ENCODE measurements around the gene RXFP2.

The RXFP2 gene

GRCh38 chr13:31742097-31742734 lies 2.9 kb downstream of the RXFP2 start:
- no peak overlapping the region for H3K9ac ChIP-seq (ENCODE audit: low read length)

GRCh38 chr13:31747291-31747690 lies 8.0 kb downstream of the RXFP2 start:
- Histone ChIP-seq H3K27me3 (ENCODE audit: control insufficient read depth, insufficient read depth, low read length) (no peaks in the 10 kb centered on the region), H3K36me3 (ENCODE audit: control insufficient read depth, insufficient read depth, low read length) (no peaks in the 10 kb centered on the region), H3K9ac (ENCODE audit: low read length) (no peak overlapping the region), H3K4me1 (ENCODE audit: control insufficient read depth, insufficient read depth, low read length) (no peaks in the 10 kb centered on the region), H3K4me3 (ENCODE audit: low read length) (no peak overlapping the region), H3K27ac (ENCODE audit: low read depth, low read length) (no peak overlapping the region)

More at GRCh38 chr13:31742097-31742734, 2.9 kb downstream of the RXFP2 start:
- Histone ChIP-seq H3K27me3 (ENCODE audit: control insufficient read depth, insufficient read depth, low read length) (no peaks in the 10 kb centered on the region), H3K36me3 (ENCODE audit: control insufficient read depth, insufficient read depth, low read length) (no peaks in the 10 kb centered on the region), H3K27ac (ENCODE audit: low read depth, low read length) (no peak overlapping the region), H3K4me3 (ENCODE audit: low read length) (no peak overlapping the region), H3K4me1 (ENCODE audit: control insufficient read depth, insufficient read depth, low read length) (no peaks in the 10 kb centered on the region)

GRCh38 chr13:31747966-31748365 lies 8.6 kb downstream of the RXFP2 start:
- no peaks in the 10 kb centered on the region for H3K4me1 ChIP-seq (ENCODE audit: control insufficient read depth, insufficient read depth, low read length)
- no peak overlapping the region for H3K27ac ChIP-seq (ENCODE audit: low read depth, low read length)
- no peak overlapping the region for H3K4me3 ChIP-seq (ENCODE audit: low read length)
- no peaks in the 10 kb centered on the region for H3K27me3 ChIP-seq (ENCODE audit: control insufficient read depth, insufficient read depth, low read length)
- H3K9ac ChIP-seq (ENCODE audit: low read length) = no peak overlapping the region
- H3K36me3 ChIP-seq (ENCODE audit: control insufficient read depth, insufficient read depth, low read length) = no peaks in the 10 kb centered on the region

- H3K4me3 ChIP-seq (ENCODE audit: low read length) = no peak overlapping the region
- no peaks in the 10 kb centered on the region for H3K27me3 ChIP-seq (ENCODE audit: control insufficient read depth, insufficient read depth, low read length)
- no peaks in the 10 kb centered on the region for H3K36me3 ChIP-seq (ENCODE audit: control insufficient read depth, insufficient read depth, low read length)
- H3K9ac ChIP-seq (ENCODE audit: low read length) = no peak overlapping the region
- no peaks in the 10 kb centered on the region for H3K4me1 ChIP-seq (ENCODE audit: control insufficient read depth, insufficient read depth, low read length)
- no peak overlapping the region for H3K27ac ChIP-seq (ENCODE audit: low read depth, low read length)
These were observed 10.6 kb downstream of the RXFP2 start for GRCh38 chr13:31749929-31750328.

GRCh38 chr13:31755211-31755610 lies 15.9 kb downstream of the RXFP2 start:
- Histone ChIP-seq H3K36me3 (ENCODE audit: control insufficient read depth, insufficient read depth, low read length) (no peaks in the 10 kb centered on the region), H3K27ac (ENCODE audit: low read depth, low read length) (no peak overlapping the region)

GRCh38 chr13:31755803-31756212 lies 16.5 kb downstream of the RXFP2 start:
- Histone ChIP-seq H3K9ac (ENCODE audit: low read length) (no peak overlapping the region), H3K4me1 (ENCODE audit: control insufficient read depth, insufficient read depth, low read length) (no peaks in the 10 kb centered on the region), H3K4me3 (ENCODE audit: low read length) (no peak overlapping the region), H3K27ac (ENCODE audit: low read depth, low read length) (no peak overlapping the region), H3K36me3 (ENCODE audit: control insufficient read depth, insufficient read depth, low read length) (no peaks in the 10 kb centered on the region), H3K27me3 (ENCODE audit: control insufficient read depth, insufficient read depth, low read length) (no peaks in the 10 kb centered on the region)

More at GRCh38 chr13:31755211-31755610, 15.9 kb downstream of the RXFP2 start:
- Histone ChIP-seq H3K9ac (ENCODE audit: low read length) (no peak overlapping the region), H3K4me1 (ENCODE audit: control insufficient read depth, insufficient read depth, low read length) (no peaks in the 10 kb centered on the region), H3K4me3 (ENCODE audit: low read length) (no peak overlapping the region), H3K27me3 (ENCODE audit: control insufficient read depth, insufficient read depth, low read length) (no peaks in the 10 kb centered on the region)

GRCh38 chr13:31756346-31756745 lies 17.0 kb downstream of the RXFP2 start:
- no peak overlapping the region for H3K9ac ChIP-seq (ENCODE audit: low read length)
- H3K4me3 ChIP-seq (ENCODE audit: low read length) = no peak overlapping the region
- no peaks in the 10 kb centered on the region for H3K36me3 ChIP-seq (ENCODE audit: control insufficient read depth, insufficient read depth, low read length)
- H3K4me1 ChIP-seq (ENCODE audit: control insufficient read depth, insufficient read depth, low read length) = no peaks in the 10 kb centered on the region
- H3K27me3 ChIP-seq (ENCODE audit: control insufficient read depth, insufficient read depth, low read length) = no peaks in the 10 kb centered on the region
- H3K27ac ChIP-seq (ENCODE audit: low read depth, low read length) = no peak overlapping the region

GRCh38 chr13:31761951-31762350 lies 22.6 kb downstream of the RXFP2 start:
- no peak overlapping the region for H3K4me3 ChIP-seq (ENCODE audit: low read length)
- H3K27me3 ChIP-seq (ENCODE audit: control insufficient read depth, insufficient read depth, low read length) = no peaks in the 10 kb centered on the region
- no peaks in the 10 kb centered on the region for H3K4me1 ChIP-seq (ENCODE audit: control insufficient read depth, insufficient read depth, low read length)
- H3K27ac ChIP-seq (ENCODE audit: low read depth, low read length) = no peak overlapping the region
- H3K9ac ChIP-seq (ENCODE audit: low read length) = no peak overlapping the region
- H3K36me3 ChIP-seq (ENCODE audit: control insufficient read depth, insufficient read depth, low read length) = no peaks in the 10 kb centered on the region

GRCh38 chr13:31764556-31764955 lies 25.2 kb downstream of the RXFP2 start:
- Histone ChIP-seq H3K27ac (ENCODE audit: low read depth, low read length) (no peak overlapping the region), H3K36me3 (ENCODE audit: control insufficient read depth, insufficient read depth, low read length) (no peaks in the 10 kb centered on the region), H3K4me3 (ENCODE audit: low read length) (no peak overlapping the region), H3K4me1 (ENCODE audit: control insufficient read depth, insufficient read depth, low read length) (no peaks in the 10 kb centered on the region), H3K27me3 (ENCODE audit: control insufficient read depth, insufficient read depth, low read length) (no peaks in the 10 kb centered on the region), H3K9ac (ENCODE audit: low read length) (no peak overlapping the region)

GRCh38 chr13:31765138-31765785 lies 25.9 kb downstream of the RXFP2 start:
- H3K36me3 ChIP-seq (ENCODE audit: control insufficient read depth, insufficient read depth, low read length) = no peaks in the 10 kb centered on the region
- no peak overlapping the region for H3K4me3 ChIP-seq (ENCODE audit: low read length)
- H3K9ac ChIP-seq (ENCODE audit: low read length) = no peak overlapping the region
- H3K27ac ChIP-seq (ENCODE audit: low read depth, low read length) = no peak overlapping the region
- H3K27me3 ChIP-seq (ENCODE audit: control insufficient read depth, insufficient read depth, low read length) = no peaks in the 10 kb centered on the region
- H3K4me1 ChIP-seq (ENCODE audit: control insufficient read depth, insufficient read depth, low read length) = no peaks in the 10 kb centered on the region

- Histone ChIP-seq H3K27me3 (ENCODE audit: control insufficient read depth, insufficient read depth, low read length) (no peaks in the 10 kb centered on the region), H3K4me1 (ENCODE audit: control insufficient read depth, insufficient read depth, low read length) (no peaks in the 10 kb centered on the region), H3K27ac (ENCODE audit: low read depth, low read length) (no peak overlapping the region)
These were observed 28.0 kb downstream of the RXFP2 start for GRCh38 chr13:31767175-31767900.

GRCh38 chr13:31768351-31768750 lies 29.0 kb downstream of the RXFP2 start:
- H3K4me1 ChIP-seq (ENCODE audit: control insufficient read depth, insufficient read depth, low read length) = no peaks in the 10 kb centered on the region
- no peaks in the 10 kb centered on the region for H3K27me3 ChIP-seq (ENCODE audit: control insufficient read depth, insufficient read depth, low read length)
- no peaks in the 10 kb centered on the region for H3K36me3 ChIP-seq (ENCODE audit: control insufficient read depth, insufficient read depth, low read length)
- no peak overlapping the region for H3K4me3 ChIP-seq (ENCODE audit: low read length)
- H3K27ac ChIP-seq (ENCODE audit: low read depth, low read length) = no peak overlapping the region
- no peak overlapping the region for H3K9ac ChIP-seq (ENCODE audit: low read length)

More at GRCh38 chr13:31767175-31767900, 28.0 kb downstream of the RXFP2 start:
- Histone ChIP-seq H3K9ac (ENCODE audit: low read length) (no peak overlapping the region), H3K36me3 (ENCODE audit: control insufficient read depth, insufficient read depth, low read length) (no peaks in the 10 kb centered on the region), H3K4me3 (ENCODE audit: low read length) (no peak overlapping the region)
